GM08714 (cell line): ENCODE data around the gene NFU1.
A peak's percentile ranks its signal among the peaks of the same experiment; 100 is the strongest.

Source experiments
- H3K4me3 ChIP-seq: fragments of 200-500 bp; sonication (Bioruptor generic); 2 replicates; pipeline ENCODE4 v1.5.1; 2014; ENCODE audit warnings: mild to moderate bottlenecking, low read length, inconsistent platforms
- ZNF274 ChIP-seq: IDR thresholded peaks from 2 replicates; pipeline ENCODE4 v1.6.1; 2012; ENCODE audit warnings: mild to moderate bottlenecking, low read depth, low read length

NFU1 gene

DNA sequence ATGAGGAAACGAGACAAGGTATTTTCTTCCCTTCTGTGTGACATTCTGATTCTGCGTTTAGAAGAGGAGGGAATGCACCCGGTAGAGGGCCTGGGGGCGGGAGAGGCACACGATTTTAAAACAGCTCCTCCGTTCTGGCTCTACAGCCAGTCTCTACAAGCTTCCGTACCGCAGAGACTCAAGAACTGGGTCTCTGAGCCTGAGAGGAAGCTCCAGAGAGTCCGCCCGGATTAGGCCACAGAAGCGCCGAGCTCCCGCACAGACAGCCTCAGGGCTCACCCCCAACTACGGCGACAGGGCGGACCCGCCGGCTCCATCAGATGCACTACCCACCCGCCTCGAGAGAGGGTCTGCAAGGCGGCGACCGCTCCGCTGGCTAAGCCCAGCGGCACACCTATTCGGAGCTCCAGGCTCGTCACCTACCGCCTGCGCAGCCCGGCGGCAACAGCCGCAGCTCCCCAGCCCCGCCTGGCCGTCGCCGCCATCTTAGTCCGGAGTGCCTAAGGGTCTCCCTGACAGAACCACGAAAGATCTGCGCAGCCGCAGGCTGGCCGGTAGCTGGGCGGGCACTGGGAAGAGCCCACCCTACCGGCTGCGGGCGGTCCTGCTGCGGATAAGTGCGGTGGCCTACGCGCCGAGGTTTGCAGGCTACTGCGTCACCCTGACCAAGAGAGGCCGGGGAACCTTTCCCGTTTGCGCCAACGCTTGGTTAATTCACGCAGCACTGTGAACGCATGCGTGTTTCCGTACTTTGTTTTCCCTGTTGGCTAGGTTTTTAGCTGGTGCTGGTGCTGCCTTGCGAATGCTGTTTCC, at the start of gene NFU1:
Gene NFU1 (minus strand): TSS at position 498 of the 813 bp plus-strand sequence. CDS start 13 bp downstream, at position 485.
- H3K4me3 ChIP-seq = peak within 1 kb of the TSS; percentile 79
- no peak for TF ChIP-seq ZNF274

DNA sequence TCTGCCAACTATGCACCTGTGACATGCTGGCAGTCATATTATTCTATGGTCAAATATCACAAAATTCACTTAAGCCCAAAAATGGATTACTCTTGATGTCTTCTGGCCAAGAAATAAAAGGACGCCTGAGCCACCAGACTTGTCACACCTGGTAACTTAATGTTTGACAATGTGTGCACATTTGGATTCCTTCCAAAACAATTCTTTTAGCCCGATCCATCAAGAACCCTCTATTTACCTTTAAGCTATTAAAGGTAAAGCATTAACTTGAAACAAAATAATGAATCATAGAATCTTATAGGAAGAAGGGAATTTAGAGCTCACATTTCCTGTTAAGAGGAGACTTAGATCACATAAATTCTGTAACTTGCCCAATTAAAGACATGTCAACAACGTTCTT, 46.5 kb upstream of the NFU1 start:
- no peak for TF ChIP-seq ZNF274
- H3K4me3 ChIP-seq = no peak overlapping the region

DNA sequence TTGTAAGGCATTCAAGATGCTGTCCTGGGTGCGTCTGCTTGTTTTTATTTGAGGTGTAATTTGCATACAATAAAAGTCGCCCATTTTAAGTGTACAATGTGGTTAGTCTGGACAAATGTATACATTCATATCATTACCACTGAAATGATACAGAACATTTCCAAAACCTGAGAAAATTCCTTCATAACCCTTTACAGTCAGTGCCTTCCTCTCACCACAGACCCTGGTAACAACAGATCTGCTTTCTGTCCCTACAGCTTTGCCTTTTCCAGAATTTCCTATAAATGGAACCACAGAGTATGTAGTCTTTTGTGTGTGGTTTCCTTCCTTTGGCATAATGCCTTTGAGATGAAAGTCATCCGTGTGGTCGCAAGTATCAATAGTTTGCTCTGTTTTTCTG, 45.8 kb upstream of the NFU1 start:
- H3K4me3 ChIP-seq = no peak overlapping the region
- no peak for TF ChIP-seq ZNF274

GRCh38 chr2:69482471-69482870, 45.2 kb upstream of the NFU1 start:
- no peak for TF ChIP-seq ZNF274
- H3K4me3 ChIP-seq = no peak overlapping the region

- no peak overlapping the region for H3K4me3 ChIP-seq
- TF ChIP-seq ZNF274 = no peak
These were observed 44.2 kb upstream of the NFU1 start for GRCh38 chr2:69481421-69481820.

DNA sequence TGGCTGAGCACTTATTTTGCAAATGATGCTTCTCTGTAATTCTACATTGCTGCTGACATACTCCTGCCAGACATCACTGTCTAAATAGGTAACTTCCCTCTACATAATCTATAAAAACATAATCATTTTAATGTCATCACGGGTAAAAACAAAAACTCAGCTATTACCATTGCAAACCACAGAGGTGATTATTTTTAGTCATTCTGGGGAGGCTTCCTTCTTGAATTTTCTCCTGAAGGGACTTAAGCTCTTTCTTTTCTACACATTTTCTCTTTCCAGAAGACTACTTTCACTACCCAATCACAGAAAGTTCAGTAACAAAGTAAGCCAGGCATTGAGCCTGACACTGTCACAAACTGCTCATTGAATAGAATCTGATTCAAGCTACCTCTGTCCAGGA, 40.4 kb upstream of the NFU1 start:
- TF ChIP-seq ZNF274 = no peak
- no peak overlapping the region for H3K4me3 ChIP-seq

DNA sequence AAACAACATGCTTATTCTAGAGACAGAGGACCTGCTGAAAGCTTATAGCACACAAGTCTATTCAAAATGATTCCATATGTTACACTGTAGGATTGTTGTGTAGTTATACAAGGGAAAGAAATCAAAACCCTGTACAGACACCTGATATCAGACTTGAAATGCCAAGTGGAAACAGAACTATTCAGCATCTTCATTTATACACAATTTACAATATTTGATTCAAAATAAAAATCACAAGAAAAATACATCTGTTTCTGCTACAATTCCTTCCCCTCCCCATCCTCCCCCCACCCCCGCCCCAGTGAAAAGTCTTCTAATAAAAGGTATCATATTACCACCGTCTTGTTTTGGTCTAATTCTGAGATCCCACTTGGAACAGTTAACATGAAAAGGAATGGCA, 37.5 kb upstream of the NFU1 start:
- H3K4me3 ChIP-seq = no peak overlapping the region
- no peak for TF ChIP-seq ZNF274

DNA sequence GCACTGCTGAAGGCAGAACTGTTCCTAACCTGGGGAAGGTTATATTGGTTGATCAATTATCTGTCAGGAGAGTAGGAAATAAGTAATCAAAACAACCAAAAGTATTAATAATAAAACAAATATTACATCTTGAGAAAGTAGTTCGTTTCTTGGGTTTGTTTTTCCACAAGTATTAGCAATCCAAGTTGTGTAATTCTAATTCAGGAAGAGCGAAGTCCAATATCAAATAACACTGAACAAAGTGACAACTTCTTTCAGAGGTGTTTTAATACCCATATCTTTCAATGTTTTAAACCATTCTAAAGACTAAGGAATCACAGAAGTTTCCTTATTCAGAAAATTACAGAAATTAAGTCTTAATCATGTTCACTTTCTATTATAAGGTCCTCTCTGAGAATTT, 34.6 kb upstream of the NFU1 start:
- no peak for TF ChIP-seq ZNF274
- no peak overlapping the region for H3K4me3 ChIP-seq

GRCh38 chr2:69470911-69471310, 33.7 kb upstream of the NFU1 start:
- H3K4me3 ChIP-seq = no peak overlapping the region
- TF ChIP-seq ZNF274 = no peak

GRCh38 chr2:69469784-69470183, 32.5 kb upstream of the NFU1 start:
- H3K4me3 ChIP-seq = no peak overlapping the region
- TF ChIP-seq ZNF274 = no peak

DNA sequence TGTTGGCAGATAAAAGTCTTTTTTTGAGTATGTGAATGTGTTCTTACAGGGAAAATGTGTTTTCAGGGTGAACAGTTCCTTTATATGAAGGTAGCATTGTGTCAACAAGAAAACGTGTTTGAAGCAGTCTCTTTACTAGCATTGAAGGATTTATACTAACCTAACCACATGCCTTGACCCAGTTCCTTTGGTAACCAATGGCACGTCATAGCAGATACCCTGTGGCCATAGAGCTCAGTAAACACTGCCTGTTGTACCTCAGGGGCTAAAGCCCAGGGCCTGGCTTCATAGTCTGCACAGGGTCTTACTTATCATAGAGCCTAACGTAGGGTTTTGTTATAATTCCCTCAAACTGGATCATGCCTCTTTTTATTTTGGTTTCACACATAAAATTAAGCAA, 32.1 kb upstream of the NFU1 start:
- TF ChIP-seq ZNF274 = no peak
- H3K4me3 ChIP-seq = no peak overlapping the region

DNA sequence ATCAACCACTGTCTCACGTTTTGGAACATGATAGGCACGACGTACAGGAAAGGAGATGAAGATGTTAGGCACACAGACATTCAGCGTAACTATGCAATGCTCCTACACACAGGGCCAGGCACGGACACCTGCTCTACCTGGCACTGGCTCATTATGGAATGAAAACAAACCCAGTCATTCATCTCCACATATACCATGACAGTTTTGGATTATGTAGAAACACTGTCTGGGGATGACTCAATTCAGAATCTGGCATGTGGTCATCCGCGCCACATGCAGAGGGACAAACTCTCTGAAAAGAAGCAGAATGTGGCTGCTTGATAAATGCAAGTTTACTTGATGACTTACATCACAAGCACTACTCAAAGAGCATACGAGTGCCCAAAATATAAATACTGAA, 29.5 kb upstream of the NFU1 start:
- no peak for TF ChIP-seq ZNF274
- no peak overlapping the region for H3K4me3 ChIP-seq

DNA sequence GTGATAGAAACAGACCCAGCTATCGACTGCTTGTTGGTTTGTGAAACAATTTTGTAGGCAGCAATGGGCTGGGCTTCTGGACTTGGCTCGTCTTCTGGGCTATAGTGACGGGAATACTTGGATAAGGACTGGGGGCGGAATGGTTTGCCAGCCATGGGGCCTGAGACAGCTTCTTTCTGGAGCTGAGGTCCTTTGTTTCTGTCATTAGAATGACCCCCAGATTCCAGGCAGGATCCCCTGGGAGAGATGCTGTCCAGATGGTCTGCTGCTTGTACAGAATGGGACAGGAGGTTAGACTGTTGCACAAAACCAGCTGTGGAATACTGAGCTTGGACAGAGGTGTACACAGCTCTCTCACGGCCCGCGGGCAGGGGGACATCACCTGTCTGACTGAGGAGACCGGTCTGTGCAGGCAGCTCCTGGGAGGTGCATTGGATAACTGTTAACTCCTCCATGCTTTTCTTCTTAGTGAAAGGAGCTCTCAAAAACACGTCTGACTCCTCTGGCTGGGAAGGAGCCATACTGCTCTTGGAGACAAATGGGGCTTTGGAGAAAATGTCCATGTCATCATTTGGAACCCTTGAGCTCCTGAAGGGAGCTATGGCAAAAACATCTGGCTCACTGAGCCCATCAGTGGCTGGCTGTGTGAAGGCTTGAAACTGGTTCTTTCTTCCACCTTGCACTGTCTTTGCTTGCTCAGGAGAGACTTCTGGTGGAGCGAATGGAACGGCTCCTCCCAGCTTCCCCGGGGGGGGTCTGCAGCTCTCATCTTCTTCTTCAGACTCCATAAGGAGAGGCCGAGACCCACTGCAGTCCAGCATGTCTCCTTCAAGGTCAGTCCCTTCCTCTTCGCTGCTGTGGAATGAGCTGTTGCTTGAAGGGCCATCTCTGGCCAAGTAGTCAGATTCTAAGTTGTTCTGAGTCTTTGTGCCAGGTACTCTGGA, 28.6 kb upstream of the NFU1 start:
- no peak overlapping the region for H3K4me3 ChIP-seq
- no peak for TF ChIP-seq ZNF274

DNA sequence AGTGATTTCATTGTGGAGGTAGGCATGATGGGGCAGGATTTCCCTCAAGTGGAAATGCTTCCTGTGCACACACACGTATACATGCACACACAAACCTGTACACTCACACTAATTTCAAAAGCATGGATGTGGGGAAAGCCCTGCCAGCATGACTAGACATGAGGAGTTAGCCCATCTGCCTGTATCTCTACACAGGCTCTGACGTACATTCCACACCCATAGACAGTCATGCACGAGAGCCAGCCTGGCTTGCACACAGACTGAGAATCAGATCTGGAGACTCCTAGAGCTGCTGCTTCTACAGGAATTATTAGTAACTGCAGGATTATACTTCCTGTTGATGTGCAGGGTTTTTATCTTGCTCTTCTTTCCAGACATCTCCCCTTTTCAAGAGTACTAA, 27.3 kb upstream of the NFU1 start:
- no peak for TF ChIP-seq ZNF274
- no peak overlapping the region for H3K4me3 ChIP-seq

DNA sequence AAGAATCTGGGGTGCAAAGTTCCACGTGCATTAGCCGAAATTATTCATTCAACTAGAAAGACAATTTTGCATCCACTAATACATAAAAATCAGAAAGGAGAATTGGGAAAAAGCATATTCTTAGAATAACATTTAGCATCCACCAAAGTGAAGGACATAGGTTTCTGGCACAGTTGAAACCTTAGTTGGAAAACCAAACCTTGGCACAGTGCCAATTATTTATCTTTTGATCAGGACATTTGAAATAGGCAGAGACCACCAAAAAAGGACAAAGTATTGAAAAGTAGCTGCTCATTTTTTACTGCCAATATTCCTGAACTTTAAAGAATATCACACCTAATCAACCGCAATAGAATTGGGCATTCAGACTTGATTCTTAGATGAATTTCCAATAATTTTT, 25.5 kb upstream of the NFU1 start:
- no peak overlapping the region for H3K4me3 ChIP-seq
- TF ChIP-seq ZNF274 = no peak
